Transverse colon (tissue), 4 donors: ENCODE data around the gene PTPRR.

ENCODE experiments used
- EP300 ChIP-seq: sonication (generic); formaldehyde crosslinking; IDR thresholded peaks from one replicate; pipeline ENCODE4 v1.6.1; 2017; ENCODE audit warnings: antibody characterized with exemption, low read depth
- POLR2A ChIP-seq: fragments of 450-650 bp; IDR thresholded peaks from one replicate; pipeline ENCODE4 v1.6.1; 2016; ENCODE audit warnings: antibody characterized with exemption, mild to moderate bottlenecking, moderate library complexity
- POLR2AphosphoS5 ChIP-seq, 3 donors: sonication (generic); formaldehyde crosslinking; IDR thresholded peaks; one replicate each; pipeline ENCODE4 v1.6.1; 2016; ENCODE audit warnings: antibody characterized with exemption in 3 of 3
- TF ChIP-seq, protein P1 (sequence below), 5 experiments: fragments of 200-600 bp in 3 of 5; fragments of 450-650 bp in 2 of 5; sonication (generic) in 3 of 5; IDR thresholded peaks; 1 replicate in 2 of 5; 2 replicates in 3 of 5; pipeline ENCODE4 v1.5.1; 2016 to 2017; ENCODE audit warnings: antibody characterized with exemption in 5 of 5, inconsistent platforms in 3 of 5, mild to moderate bottlenecking in 2 of 5, moderate library complexity in 1 of 5

GRCh38 chr12:70608184-70608583 is 312.4 kb downstream of the PTPRR start:
- TF ChIP-seq POLR2AphosphoS5 (IDR thresholded peaks at IDR 0.05): no peak
- TF ChIP-seq, protein P1, sequence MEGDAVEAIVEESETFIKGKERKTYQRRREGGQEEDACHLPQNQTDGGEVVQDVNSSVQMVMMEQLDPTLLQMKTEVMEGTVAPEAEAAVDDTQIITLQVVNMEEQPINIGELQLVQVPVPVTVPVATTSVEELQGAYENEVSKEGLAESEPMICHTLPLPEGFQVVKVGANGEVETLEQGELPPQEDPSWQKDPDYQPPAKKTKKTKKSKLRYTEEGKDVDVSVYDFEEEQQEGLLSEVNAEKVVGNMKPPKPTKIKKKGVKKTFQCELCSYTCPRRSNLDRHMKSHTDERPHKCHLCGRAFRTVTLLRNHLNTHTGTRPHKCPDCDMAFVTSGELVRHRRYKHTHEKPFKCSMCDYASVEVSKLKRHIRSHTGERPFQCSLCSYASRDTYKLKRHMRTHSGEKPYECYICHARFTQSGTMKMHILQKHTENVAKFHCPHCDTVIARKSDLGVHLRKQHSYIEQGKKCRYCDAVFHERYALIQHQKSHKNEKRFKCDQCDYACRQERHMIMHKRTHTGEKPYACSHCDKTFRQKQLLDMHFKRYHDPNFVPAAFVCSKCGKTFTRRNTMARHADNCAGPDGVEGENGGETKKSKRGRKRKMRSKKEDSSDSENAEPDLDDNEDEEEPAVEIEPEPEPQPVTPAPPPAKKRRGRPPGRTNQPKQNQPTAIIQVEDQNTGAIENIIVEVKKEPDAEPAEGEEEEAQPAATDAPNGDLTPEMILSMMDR (IDR thresholded peaks at IDR 0.05): no peak
- no peak for TF ChIP-seq EP300
- no peak for TF ChIP-seq POLR2A
